AG10803 (cell line): ENCODE measurements around the gene TIGAR.

Source experiments
- DNase-seq: peaks from one replicate; pipeline ENCODE4 v3.0.0; 2010; ENCODE audit warnings: low read depth
- H3K4me3 ChIP-seq: 2 replicates; pipeline ENCODE4 v1.5.1; 2011; ENCODE audit warnings: mild to moderate bottlenecking, low read length, control low read depth
- TF ChIP-seq, protein P1 (sequence below): conservative IDR thresholded peaks from 2 replicates; pipeline ENCODE4 v1.5.1; 2011; ENCODE audit warnings: mild to moderate bottlenecking, low read length, control low read depth, inconsistent platforms

TIGAR gene

DNA sequence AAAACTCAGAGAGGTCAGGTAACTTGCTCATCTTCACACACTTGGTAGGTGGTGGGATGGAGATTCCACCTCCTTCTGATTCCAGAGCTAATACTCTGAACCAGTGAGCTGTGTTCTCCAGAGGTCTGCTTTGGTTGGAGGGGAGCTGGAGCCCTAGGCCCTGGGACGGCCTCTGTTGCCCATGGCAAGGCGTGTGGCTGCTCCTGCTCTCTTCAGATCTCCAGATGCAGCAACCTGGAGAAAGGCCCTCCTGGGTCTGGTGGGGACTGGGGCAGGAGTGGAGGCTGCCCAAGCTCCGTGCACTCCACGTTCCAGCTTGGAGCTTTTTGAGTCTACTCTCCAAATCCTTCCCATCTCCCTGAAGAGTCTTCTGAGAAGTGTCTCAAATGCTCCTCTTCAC lies 36.7 kb upstream of the TIGAR start:
- TF ChIP-seq, protein P1, sequence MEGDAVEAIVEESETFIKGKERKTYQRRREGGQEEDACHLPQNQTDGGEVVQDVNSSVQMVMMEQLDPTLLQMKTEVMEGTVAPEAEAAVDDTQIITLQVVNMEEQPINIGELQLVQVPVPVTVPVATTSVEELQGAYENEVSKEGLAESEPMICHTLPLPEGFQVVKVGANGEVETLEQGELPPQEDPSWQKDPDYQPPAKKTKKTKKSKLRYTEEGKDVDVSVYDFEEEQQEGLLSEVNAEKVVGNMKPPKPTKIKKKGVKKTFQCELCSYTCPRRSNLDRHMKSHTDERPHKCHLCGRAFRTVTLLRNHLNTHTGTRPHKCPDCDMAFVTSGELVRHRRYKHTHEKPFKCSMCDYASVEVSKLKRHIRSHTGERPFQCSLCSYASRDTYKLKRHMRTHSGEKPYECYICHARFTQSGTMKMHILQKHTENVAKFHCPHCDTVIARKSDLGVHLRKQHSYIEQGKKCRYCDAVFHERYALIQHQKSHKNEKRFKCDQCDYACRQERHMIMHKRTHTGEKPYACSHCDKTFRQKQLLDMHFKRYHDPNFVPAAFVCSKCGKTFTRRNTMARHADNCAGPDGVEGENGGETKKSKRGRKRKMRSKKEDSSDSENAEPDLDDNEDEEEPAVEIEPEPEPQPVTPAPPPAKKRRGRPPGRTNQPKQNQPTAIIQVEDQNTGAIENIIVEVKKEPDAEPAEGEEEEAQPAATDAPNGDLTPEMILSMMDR = no peak
- H3K4me3 ChIP-seq = no peak overlapping the region
- no peak for DNase-seq

DNA sequence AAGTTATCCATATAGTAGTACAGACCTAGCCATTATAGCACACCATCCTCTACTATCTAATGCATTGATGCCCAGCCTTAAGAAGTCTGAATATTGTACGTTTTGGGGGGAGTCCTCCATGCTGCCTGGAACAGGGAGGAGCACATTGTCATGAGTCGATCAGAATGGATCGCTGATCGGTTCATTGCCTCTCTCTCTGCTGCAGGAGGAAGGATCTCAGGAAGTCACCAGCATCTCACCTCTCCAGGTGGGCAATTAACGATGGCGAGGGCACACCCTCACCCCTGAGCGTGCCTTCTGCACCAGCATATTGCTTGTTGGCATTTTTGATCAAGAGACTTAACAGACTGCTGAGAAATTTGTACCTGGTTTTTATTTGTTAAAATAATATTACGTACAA lies 35.9 kb upstream of the TIGAR start:
- DNase-seq = no peak
- H3K4me3 ChIP-seq = no peak overlapping the region
- TF ChIP-seq, protein P1 = no peak

DNA sequence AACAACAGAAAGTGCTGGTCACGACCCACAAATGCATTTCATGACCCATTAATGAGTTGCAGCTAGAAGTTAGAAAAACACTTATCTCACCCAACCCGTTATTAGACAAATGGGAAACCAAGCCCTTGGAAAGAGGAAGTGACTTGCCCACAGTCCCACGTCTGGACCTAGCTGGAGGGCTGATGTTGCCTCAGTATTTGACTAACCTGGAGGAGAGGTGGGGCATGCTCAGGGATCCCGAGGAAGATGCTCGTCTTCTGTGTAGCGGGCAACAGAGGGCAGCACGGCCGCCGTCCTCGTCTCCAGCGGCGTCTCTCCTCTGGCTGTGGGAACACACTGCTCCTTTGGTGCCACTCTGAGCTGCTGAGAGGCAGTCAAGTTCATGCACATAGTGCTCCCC lies 34.8 kb upstream of the TIGAR start:
- DNase-seq = no peak
- TF ChIP-seq, protein P1 = no peak
- no peak overlapping the region for H3K4me3 ChIP-seq

DNA sequence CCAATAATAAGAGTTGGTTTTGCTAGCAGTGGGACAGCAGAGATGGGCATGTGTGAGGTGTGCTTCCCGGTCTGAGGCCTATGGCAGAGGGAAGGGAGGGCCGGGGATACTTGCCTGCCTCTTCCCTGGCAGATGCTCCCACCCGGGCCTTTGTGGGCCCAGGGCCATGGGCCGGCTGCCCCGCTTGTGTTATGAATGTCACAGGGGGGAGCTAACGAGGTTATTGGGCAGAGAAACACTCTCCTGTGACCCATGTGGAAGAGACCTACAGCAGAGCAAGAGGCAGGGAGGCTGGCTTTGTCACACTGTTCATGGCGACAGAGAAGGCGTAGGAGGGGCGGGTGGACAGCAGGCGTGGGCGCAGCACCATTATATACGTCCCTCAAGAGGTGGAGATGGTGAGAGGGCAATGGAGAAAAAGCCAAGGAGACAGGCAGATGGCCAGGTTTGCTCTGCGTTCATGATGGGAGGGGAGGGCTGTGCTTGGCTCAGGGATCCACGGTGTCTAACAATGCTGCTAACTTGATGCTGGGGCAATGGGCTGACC lies 34.2 kb upstream of the TIGAR start:
- TF ChIP-seq, protein P1 = no peak
- H3K4me3 ChIP-seq = no peak overlapping the region
- DNase-seq = no peak

DNA sequence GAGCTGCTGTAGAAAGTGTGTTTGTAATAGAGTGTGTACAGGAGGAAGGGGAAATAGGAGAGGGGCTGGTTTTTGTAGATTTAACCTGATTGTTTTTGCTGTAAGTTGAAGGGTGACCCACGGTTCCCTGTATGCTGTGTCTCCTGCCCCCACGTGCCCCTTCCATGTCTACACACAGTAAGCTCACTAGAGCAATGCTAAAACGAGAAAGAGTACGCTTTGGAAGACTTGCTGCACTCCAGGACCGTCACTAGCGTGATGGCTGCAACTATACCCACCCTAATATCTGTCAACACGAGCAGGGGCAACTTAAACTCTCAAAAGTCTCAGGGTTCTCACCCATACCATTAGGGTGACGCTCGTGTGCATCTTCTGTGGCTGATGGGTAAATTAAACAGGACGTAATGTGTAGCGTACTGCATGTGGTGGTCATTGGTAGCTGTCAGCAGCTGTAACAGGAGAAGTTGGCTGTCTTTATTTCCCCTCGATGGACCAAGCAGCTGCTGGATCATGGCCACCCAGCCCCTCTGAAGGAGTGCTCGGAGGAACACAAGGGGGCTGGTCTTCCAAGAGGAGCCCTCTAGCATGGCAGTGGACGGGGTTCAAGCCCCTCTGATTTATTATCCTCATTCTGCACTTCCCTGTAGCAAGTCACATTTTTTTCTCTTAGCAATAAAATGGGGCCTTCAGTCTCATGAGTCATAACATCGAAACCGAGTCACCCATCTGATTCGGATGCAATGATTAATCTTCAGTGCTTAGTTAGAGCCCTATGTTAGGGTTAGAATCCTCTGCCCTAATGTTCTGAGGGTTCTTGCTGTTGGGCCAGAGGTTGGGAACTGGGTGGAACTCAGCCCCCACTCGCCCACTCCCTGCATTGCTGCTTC lies 33.4 kb upstream of the TIGAR start:
- no peak for DNase-seq
- TF ChIP-seq, protein P1 = no peak

DNA sequence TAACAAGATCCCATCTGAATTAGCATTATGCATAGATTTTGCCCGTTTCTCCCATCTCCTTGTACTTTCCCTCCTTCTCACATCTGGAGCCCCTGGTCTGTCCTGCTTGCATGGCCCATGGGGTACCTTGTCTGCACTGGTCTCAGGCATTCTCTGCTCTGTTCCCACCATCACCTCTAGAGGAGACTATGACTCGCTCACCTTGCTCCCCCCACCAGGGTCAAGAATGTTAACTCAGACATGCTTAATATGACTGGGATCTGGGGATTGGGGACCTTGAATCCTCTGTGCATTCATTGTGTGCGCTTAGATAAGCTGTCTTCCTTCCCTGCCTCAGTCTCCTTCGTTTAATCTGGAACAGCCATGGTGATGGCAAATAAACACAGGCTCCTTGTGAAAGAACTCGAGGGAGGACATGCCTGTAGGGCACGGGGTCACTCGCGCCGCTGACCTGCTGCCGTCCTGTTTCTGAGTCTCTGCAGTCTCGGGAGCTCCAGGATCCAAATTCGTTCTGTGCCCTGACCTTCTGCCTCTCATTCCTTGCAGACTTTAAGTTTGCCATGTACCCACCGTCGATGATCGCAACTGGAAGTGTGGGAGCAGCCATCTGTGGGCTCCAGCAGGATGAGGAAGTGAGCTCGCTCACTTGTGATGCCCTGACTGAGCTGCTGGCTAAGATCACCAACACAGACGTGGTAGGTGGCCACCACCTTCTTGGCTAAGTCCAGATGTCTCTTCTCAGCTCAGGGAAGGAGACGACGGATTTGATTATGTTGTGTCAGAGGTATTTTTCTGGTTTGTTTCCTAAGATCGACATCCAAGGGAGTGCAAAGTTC lies 32.5 kb upstream of the TIGAR start:
- no peak for DNase-seq
- no peak overlapping the region for H3K4me3 ChIP-seq
- TF ChIP-seq, protein P1 = no peak

More for the DNA sequence above, 33.4 kb upstream of the TIGAR start:
- no peak overlapping the region for H3K4me3 ChIP-seq
